ENCODE results near the gene DENND2A.
"Not testable (repeated sequence)": the region's sequence is repeated elsewhere in the genome, so short reads cannot be mapped to it uniquely, and the experiment has no call there.

DENND2A gene

GRCh38 chr7:140540136-140540777 is 100.4 kb downstream of the DENND2A start:
- H3K27me3 ChIP-seq (replicated peaks in 2 of 5; ENCODE audit: control insufficient read depth in 4 of 5, insufficient read depth in 5 of 5, low read length in 4 of 5): peaks cover 0 to 3% (median 0%) of the 10 kb centered on the region in 5 experiments
- H3K27ac ChIP-seq (ENCODE audit: insufficient read depth in 1 of 2, low read depth in 1 of 2, low read length in 2 of 2, poor library complexity in 1 of 2, severe bottlenecking in 2 of 2): no peak overlapping the region
- no peaks in the 10 kb centered on the region for H3K36me3 ChIP-seq (ENCODE audit: control insufficient read depth in 4 of 4, insufficient read depth in 4 of 4, low read length in 3 of 4)
- no peak overlapping the region for H3K4me3 ChIP-seq (ENCODE audit: control insufficient read depth in 1 of 7, extremely low read depth in 1 of 7, insufficient read depth in 4 of 7, low read depth in 2 of 7, low read length in 6 of 7)
- 92% methylated on average over 12 of the region's 18 CpGs for WGBS (ENCODE audit: insufficient coverage)
- H3K4me1 ChIP-seq (ENCODE audit: control extremely low read depth in 1 of 4, control insufficient read depth in 4 of 4, insufficient read depth in 4 of 4, low read length in 3 of 4): peaks cover 0 to 7% (median 2%) of the 10 kb centered on the region in 4 experiments
- no peaks in the 10 kb centered on the region for H3K9me3 ChIP-seq (ENCODE audit: control extremely low read depth in 1 of 5, control insufficient read depth in 4 of 5, insufficient read depth in 2 of 5, low read depth in 1 of 5, low read length in 4 of 5)
- DNase-seq: no peak
- ChIA-PET CTCF (no interaction called here), POLR2A (no interaction called here)

GRCh38 chr7:140539461-140539860 is 101.2 kb downstream of the DENND2A start:
- Histone ChIP-seq H3K4me3 (ENCODE audit: control insufficient read depth in 1 of 7, extremely low read depth in 1 of 7, insufficient read depth in 4 of 7, low read depth in 2 of 7, low read length in 6 of 7) (no peak overlapping the region), H3K4me1 (ENCODE audit: control extremely low read depth in 1 of 4, control insufficient read depth in 4 of 4, insufficient read depth in 4 of 4, low read length in 3 of 4) (peaks cover 0 to 7% (median 2%) of the 10 kb centered on the region in 4 experiments), H3K36me3 (ENCODE audit: control insufficient read depth in 4 of 4, insufficient read depth in 4 of 4, low read length in 3 of 4) (no peaks in the 10 kb centered on the region), H3K27ac (ENCODE audit: insufficient read depth in 1 of 2, low read depth in 1 of 2, low read length in 2 of 2, poor library complexity in 1 of 2, severe bottlenecking in 2 of 2) (no peak overlapping the region), H3K27me3 (replicated peaks in 2 of 5; ENCODE audit: control insufficient read depth in 4 of 5, insufficient read depth in 5 of 5, low read length in 4 of 5) (peaks cover 0 to 3% (median 0%) of the 10 kb centered on the region in 5 experiments), H3K9me3 (ENCODE audit: control extremely low read depth in 1 of 5, control insufficient read depth in 4 of 5, insufficient read depth in 2 of 5, low read depth in 1 of 5, low read length in 4 of 5) (no peaks in the 10 kb centered on the region)
- WGBS (ENCODE audit: insufficient coverage): 93% methylated on average over 18 of the region's 18 CpGs
- no peak for DNase-seq
- CTCF ChIA-PET: no interaction called here
- POLR2A ChIA-PET: interaction anchor here (0.6 kb wide), 1 partner anchor 18 kb away, joined by 3 read pairs; no protein-coding TSS in a partner anchor

DNA sequence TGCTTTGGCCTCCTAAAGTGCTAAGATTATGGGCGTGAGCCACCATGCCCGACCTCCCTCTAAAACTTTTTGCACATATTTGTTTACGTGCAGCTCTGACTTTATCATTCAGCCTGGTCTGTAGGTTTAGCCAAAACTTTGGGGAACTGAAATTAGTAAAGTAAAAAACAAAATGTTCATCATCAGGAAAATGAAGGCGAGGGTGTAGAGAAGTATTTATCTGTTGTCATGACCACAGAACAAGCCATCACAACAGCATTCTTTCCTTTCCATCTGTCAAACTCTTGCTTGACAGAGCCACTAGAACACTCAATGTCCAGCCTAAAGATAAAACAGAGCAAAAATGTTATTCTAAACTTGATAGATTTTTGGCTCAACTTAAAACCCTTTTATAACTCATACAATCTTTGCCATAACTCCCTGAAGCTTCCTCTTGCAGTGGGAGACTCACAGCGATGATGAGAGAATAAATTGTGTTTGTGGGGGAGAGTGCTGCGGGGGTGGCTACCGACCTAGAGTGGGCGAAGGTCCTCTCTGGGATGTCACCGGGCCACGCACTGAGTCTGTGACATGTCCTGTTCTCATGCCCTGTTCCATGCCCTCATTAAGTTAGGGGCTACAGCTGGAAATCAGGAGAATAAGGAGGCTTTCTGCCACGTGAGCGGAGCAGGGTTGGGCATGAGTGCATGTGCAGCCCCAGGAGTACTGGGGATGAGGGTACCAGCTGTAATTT is 102.7 kb downstream of the DENND2A start:
- POLR2A ChIA-PET: no interaction called here
- Histone ChIP-seq H3K4me1 (ENCODE audit: control extremely low read depth in 1 of 4, control insufficient read depth in 4 of 4, insufficient read depth in 4 of 4, low read length in 3 of 4) (peaks cover 0 to 7% (median 2%) of the 10 kb centered on the region in 4 experiments), H3K36me3 (ENCODE audit: control insufficient read depth in 4 of 4, insufficient read depth in 4 of 4, low read length in 3 of 4) (no peaks in the 10 kb centered on the region), H3K27ac (ENCODE audit: insufficient read depth in 1 of 2, low read depth in 1 of 2, low read length in 2 of 2, poor library complexity in 1 of 2, severe bottlenecking in 2 of 2) (no peak overlapping the region), H3K27me3 (replicated peaks in 2 of 5; ENCODE audit: control insufficient read depth in 4 of 5, insufficient read depth in 5 of 5, low read length in 4 of 5) (peaks cover 0 to 6% (median 0%) of the 10 kb centered on the region in 5 experiments), H3K4me3 (ENCODE audit: control insufficient read depth in 1 of 7, extremely low read depth in 1 of 7, insufficient read depth in 4 of 7, low read depth in 2 of 7, low read length in 6 of 7) (no peak overlapping the region), H3K9me3 (ENCODE audit: control extremely low read depth in 1 of 5, control insufficient read depth in 4 of 5, insufficient read depth in 2 of 5, low read depth in 1 of 5, low read length in 4 of 5) (no peaks in the 10 kb centered on the region)
- DNase-seq: no peak
- CTCF ChIA-PET: interaction anchor here (0.6 to 1.6 kb wide), 2 partner anchors 11 to 115 kb away, joined by 3 read pairs; no protein-coding TSS in a partner anchor
- WGBS (ENCODE audit: insufficient coverage): 92% methylated on average over 11 of the region's 12 CpGs

GRCh38 chr7:140534743-140535142 is 105.9 kb downstream of the DENND2A start:
- Histone ChIP-seq H3K27ac (ENCODE audit: insufficient read depth in 1 of 2, low read depth in 1 of 2, low read length in 2 of 2, poor library complexity in 1 of 2, severe bottlenecking in 2 of 2) (no peak overlapping the region), H3K27me3 (replicated peaks in 2 of 5; ENCODE audit: control insufficient read depth in 4 of 5, insufficient read depth in 5 of 5, low read length in 4 of 5) (peaks cover 0 to 14% (median 0%) of the 10 kb centered on the region in 5 experiments), H3K9me3 (ENCODE audit: control extremely low read depth in 1 of 5, control insufficient read depth in 4 of 5, insufficient read depth in 2 of 5, low read depth in 1 of 5, low read length in 4 of 5) (no peaks in the 10 kb centered on the region), H3K4me3 (ENCODE audit: control insufficient read depth in 1 of 7, extremely low read depth in 1 of 7, insufficient read depth in 4 of 7, low read depth in 2 of 7, low read length in 6 of 7) (no peak overlapping the region), H3K36me3 (ENCODE audit: control insufficient read depth in 4 of 4, insufficient read depth in 4 of 4, low read length in 3 of 4) (no peaks in the 10 kb centered on the region), H3K4me1 (ENCODE audit: control extremely low read depth in 1 of 4, control insufficient read depth in 4 of 4, insufficient read depth in 4 of 4, low read length in 3 of 4) (no peaks in the 10 kb centered on the region)
- DNase-seq: no peak
- WGBS (ENCODE audit: insufficient coverage): 95% methylated on average over 3 of the region's 3 CpGs
- ChIA-PET CTCF (interaction anchor here (0.6 to 2.0 kb wide), 2 partner anchors 9 to 277 kb away, joined by 3 to 5 read pairs; no protein-coding TSS in a partner anchor), POLR2A (no interaction called here)

DNA sequence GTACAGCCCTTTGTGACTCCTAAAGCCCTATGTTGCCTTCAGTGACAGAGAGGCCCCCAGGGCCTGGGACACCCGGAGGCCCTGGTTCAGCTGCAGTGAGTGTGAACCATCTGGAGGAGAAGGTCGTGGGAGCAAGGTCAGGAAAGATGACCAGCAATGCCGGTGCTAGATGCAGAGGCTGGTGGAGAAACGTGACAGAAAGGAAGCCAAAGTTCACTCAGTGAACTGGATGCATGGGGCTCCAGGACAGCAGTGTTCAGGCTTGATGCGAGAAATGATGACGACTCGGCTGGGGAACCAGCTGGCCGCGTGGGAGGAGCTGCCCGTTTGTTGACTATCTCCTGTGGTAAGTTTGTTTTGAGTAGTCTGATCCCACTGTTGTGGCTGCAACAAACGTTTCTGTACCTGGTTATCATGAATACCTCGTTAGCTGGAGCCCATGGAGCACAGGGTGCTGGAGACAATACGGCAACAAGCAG is 107.2 kb downstream of the DENND2A start:
- Histone ChIP-seq H3K27me3 (replicated peaks in 2 of 5; ENCODE audit: control insufficient read depth in 4 of 5, insufficient read depth in 5 of 5, low read length in 4 of 5) (peaks cover 0 to 14% (median 0%) of the 10 kb centered on the region in 5 experiments), H3K4me1 (ENCODE audit: control extremely low read depth in 1 of 4, control insufficient read depth in 4 of 4, insufficient read depth in 4 of 4, low read length in 3 of 4) (no peaks in the 10 kb centered on the region), H3K9me3 (ENCODE audit: control extremely low read depth in 1 of 5, control insufficient read depth in 4 of 5, insufficient read depth in 2 of 5, low read depth in 1 of 5, low read length in 4 of 5) (no peaks in the 10 kb centered on the region), H3K4me3 (ENCODE audit: control insufficient read depth in 1 of 7, extremely low read depth in 1 of 7, insufficient read depth in 4 of 7, low read depth in 2 of 7, low read length in 6 of 7) (no peak overlapping the region), H3K36me3 (ENCODE audit: control insufficient read depth in 4 of 4, insufficient read depth in 4 of 4, low read length in 3 of 4) (no peaks in the 10 kb centered on the region), H3K27ac (ENCODE audit: insufficient read depth in 1 of 2, low read depth in 1 of 2, low read length in 2 of 2, poor library complexity in 1 of 2, severe bottlenecking in 2 of 2) (no peak overlapping the region)
- no peak for DNase-seq
- CTCF ChIA-PET: no interaction called here
- 87% methylated on average over 8 of the region's 13 CpGs for WGBS (ENCODE audit: insufficient coverage)
- POLR2A ChIA-PET: no interaction called here

DNA sequence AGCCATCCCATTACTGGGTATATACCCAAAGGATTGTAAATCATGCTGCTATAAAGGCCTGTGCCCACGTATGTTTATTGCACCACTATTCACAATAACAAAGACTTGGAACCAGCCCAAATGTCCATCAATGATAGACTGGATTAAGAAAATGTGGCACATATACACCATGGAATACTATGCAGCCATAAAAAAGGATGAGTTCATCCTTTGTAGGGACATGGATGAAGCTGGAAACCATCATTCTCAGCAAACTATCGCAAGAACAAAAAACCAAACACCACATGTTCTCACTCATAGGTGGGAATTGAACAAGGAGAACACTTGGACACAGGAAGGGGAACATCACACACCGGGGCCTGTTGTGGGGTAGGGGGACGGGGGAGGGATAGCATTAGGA is 111.2 kb downstream of the DENND2A start:
- H3K4me3 ChIP-seq (ENCODE audit: control insufficient read depth in 1 of 7, extremely low read depth in 1 of 7, insufficient read depth in 4 of 7, low read depth in 2 of 7, low read length in 6 of 7); DNase-seq; H3K27ac ChIP-seq (ENCODE audit: insufficient read depth in 1 of 2, low read depth in 1 of 2, low read length in 2 of 2, poor library complexity in 1 of 2, severe bottlenecking in 2 of 2); POLR2A ChIA-PET; H3K9me3 ChIP-seq (ENCODE audit: control extremely low read depth in 1 of 5, control insufficient read depth in 4 of 5, insufficient read depth in 2 of 5, low read depth in 1 of 5, low read length in 4 of 5); H3K36me3 ChIP-seq (ENCODE audit: control insufficient read depth in 4 of 4, insufficient read depth in 4 of 4, low read length in 3 of 4); H3K4me1 ChIP-seq (ENCODE audit: control extremely low read depth in 1 of 4, control insufficient read depth in 4 of 4, insufficient read depth in 4 of 4, low read length in 3 of 4): not testable (repeated sequence)
- CTCF ChIA-PET: interaction anchor here (0.8 kb wide), 1 partner anchor 11 kb away, joined by 3 read pairs; no protein-coding TSS in a partner anchor
- peaks cover 0 to 14% (median 0%) of the 10 kb centered on the region in 5 experiments for H3K27me3 ChIP-seq (replicated peaks in 2 of 5; ENCODE audit: control insufficient read depth in 4 of 5, insufficient read depth in 5 of 5, low read length in 4 of 5)
- WGBS (ENCODE audit: insufficient coverage): no CpG with 5 or more reads among the region's 4 CpGs

Data from common myeloid progenitor, CD34-positive (primary cell).